ENCODE measurements around the gene FLYWCH1. TPM values are rescaled to one million over a fixed set of nuclear protein-coding genes. Genes with fewer than 3 reads are reported as not detected.

Gene FLYWCH1
- total RNA-seq, 1 experiment from 2014 or later, result 41.6 TPM

- DNase-seq (ENCODE audit: low spot score), result no peak
These were observed 56.6 kb downstream of the FLYWCH1 start for GRCh38 chr16:2968368-2968737.

GRCh38 chr16:2968738-2969544 is 57.2 kb downstream of the FLYWCH1 start, which contains the start of gene PAQR4:
Gene PAQR4 (plus strand): TSS chr16:2969348. CDS start chr16:2969675, 327 bp downstream.
- DNase-seq (ENCODE audit: low spot score), result peak; percentile 79

GRCh38 chr16:2969545-2970521 is 58.1 kb downstream of the FLYWCH1 start:
- DNase-seq (ENCODE audit: low spot score), result peak; percentile 70

- DNase-seq (ENCODE audit: low spot score), result no peak
These were observed 58.8 kb downstream of the FLYWCH1 start for GRCh38 chr16:2970563-2970962.

GRCh38 chr16:2971134-2971984 is 59.6 kb downstream of the FLYWCH1 start:
- DNase-seq (ENCODE audit: low spot score), result no peak

- DNase-seq (ENCODE audit: low spot score), result no peak
These were observed 60.5 kb downstream of the FLYWCH1 start for GRCh38 chr16:2971985-2972784.

GRCh38 chr16:2973093-2973492 is 61.4 kb downstream of the FLYWCH1 start:
- DNase-seq (ENCODE audit: low spot score), result no peak

- DNase-seq (ENCODE audit: low spot score), result no peak
These were observed 62.0 kb downstream of the FLYWCH1 start for GRCh38 chr16:2973605-2974318.

- no peak for DNase-seq (ENCODE audit: low spot score)
These were observed 62.8 kb downstream of the FLYWCH1 start for GRCh38 chr16:2974319-2975056.

- no peak for DNase-seq (ENCODE audit: low spot score)
These were observed 63.5 kb downstream of the FLYWCH1 start for GRCh38 chr16:2975161-2975795.

GRCh38 chr16:2976201-2976600 is 64.5 kb downstream of the FLYWCH1 start:
- no peak for DNase-seq (ENCODE audit: low spot score)

GRCh38 chr16:2976673-2977072 is 64.9 kb downstream of the FLYWCH1 start:
- DNase-seq (ENCODE audit: low spot score), result no peak

- DNase-seq (ENCODE audit: low spot score), result no peak
These were observed 65.7 kb downstream of the FLYWCH1 start for GRCh38 chr16:2977440-2977839.

- no peak for DNase-seq (ENCODE audit: low spot score)
These were observed 68.0 kb downstream of the FLYWCH1 start for GRCh38 chr16:2979669-2980226.

GRCh38 chr16:2980227-2981176 is 68.8 kb downstream of the FLYWCH1 start, which contains the start of gene PKMYT1:
Gene PKMYT1 (minus strand): TSS chr16:2980446. CDS start chr16:2979657, 789 bp downstream.
- peak; percentile 79 for DNase-seq (ENCODE audit: low spot score)

GRCh38 chr16:2981177-2981898 is 69.6 kb downstream of the FLYWCH1 start:
- DNase-seq (ENCODE audit: low spot score), result no peak

- no peak for DNase-seq (ENCODE audit: low spot score)
These were observed 70.1 kb downstream of the FLYWCH1 start for GRCh38 chr16:2981899-2982250.
